ENCODE measurements around the gene CRELD1.

CRELD1 gene

DNA sequence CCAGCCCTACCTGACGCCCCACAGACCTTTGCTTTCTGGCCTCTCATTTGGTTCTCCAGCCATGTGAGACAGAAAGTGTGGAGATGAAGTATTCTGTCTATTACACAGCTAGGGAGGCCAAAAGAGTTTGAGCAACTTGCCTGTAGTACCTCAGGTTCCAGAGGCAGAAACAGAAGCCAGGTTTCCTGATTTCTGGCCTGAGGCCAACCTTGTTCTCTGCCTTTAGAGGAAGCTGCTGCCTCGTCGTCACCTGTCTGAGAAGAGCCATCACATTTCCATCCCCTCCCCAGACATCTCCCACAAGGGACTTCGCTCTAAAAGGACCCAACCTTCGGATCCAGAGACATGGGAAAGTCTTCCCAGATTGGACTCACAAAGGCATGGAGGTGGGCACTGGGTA, 27.2 kb upstream of the CRELD1 start:
- DNase-seq (ENCODE audit: low spot score) = no peak

GRCh38 chr3:9908286-9908685, 25.3 kb upstream of the CRELD1 start:
- DNase-seq (ENCODE audit: low spot score) = no peak

- DNase-seq (ENCODE audit: low spot score) = no peak
Measured at GRCh38 chr3:9909221-9910013, 24.2 kb upstream of the CRELD1 start.

DNA sequence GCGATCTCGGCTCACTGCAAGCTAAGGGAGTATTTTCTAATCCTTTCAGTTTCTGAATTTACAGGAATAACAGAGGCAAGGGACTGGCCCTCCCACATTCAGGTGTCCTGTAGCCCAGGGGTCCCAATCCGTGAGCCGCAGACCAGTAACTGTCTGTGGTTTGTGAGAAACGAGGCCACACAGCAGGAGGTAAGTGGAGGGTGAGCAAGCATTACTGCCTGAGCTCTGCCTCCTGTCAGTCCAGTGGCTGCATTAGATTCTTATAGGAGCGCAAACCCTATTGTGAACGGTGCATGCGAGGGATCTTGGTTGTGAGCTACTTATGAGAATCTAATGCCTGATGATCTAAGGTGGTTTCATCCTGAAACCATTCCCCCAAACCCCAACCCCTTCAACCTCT, 21.8 kb upstream of the CRELD1 start:
- no peak for DNase-seq (ENCODE audit: low spot score)

GRCh38 chr3:9912294-9912935, 21.2 kb upstream of the CRELD1 start:
- no peak for DNase-seq (ENCODE audit: low spot score)

DNA sequence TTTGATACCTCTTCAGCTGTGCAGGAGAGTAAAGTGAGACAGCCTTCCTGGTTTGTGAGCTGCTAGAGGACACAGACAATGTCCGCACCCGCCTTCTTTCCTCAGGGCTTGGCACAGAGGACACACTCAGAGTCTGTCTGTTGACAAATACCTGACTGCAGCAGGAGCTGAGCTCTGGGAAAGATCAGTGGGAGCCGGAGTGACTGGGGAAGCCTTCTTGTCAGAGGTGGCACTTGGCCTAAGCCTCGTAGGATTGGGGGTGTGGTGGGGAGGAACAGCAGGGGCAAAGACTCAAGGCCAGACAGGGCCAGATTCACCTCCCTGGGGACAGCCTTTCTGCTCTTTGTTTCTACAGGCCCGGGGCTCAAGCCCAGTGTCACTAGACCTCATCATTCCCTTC, 20.0 kb upstream of the CRELD1 start:
- no peak for DNase-seq (ENCODE audit: low spot score)

DNA sequence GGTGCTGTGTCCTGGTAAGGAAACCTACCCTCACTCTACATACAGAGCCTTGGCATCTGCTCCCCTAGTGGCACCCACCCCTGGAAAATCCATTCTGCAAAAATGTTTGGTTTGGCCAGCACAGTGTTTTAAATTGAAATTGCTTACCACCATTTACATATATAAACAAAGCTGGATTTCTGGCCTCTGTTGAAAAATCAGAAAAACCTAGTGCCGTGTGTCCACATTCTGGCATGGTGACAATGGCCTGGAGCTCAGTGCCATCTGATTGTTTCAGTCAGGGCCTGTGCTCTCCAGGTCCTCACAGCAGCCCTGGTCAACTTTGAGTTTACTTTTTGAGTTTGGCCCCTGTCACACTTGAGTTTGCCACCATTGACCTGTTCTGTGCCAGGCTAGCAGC, 19.6 kb upstream of the CRELD1 start:
- DNase-seq (ENCODE audit: low spot score) = no peak

GRCh38 chr3:9914559-9915253, 18.9 kb upstream of the CRELD1 start:
- no peak for DNase-seq (ENCODE audit: low spot score)

- peak; percentile 37 for DNase-seq (ENCODE audit: low spot score)
Measured at GRCh38 chr3:9915254-9916141, 18.1 kb upstream of the CRELD1 start.

GRCh38 chr3:9916346-9916733, 17.3 kb upstream of the CRELD1 start:
- no peak for DNase-seq (ENCODE audit: low spot score)

GRCh38 chr3:9916734-9917680, 16.6 kb upstream of the CRELD1 start, which contains the start of gene IL17RC:
Gene IL17RC, plus strand, starts transcription at chr3:9917098. Its CDS starts 218 bp downstream, at chr3:9917316.
- peak; percentile 33 for DNase-seq (ENCODE audit: low spot score)

- DNase-seq (ENCODE audit: low spot score) = no peak
Measured at GRCh38 chr3:9917820-9918219, 15.8 kb upstream of the CRELD1 start.

- DNase-seq (ENCODE audit: low spot score) = no peak
Measured at GRCh38 chr3:9918261-9919038, 15.2 kb upstream of the CRELD1 start.

DNA sequence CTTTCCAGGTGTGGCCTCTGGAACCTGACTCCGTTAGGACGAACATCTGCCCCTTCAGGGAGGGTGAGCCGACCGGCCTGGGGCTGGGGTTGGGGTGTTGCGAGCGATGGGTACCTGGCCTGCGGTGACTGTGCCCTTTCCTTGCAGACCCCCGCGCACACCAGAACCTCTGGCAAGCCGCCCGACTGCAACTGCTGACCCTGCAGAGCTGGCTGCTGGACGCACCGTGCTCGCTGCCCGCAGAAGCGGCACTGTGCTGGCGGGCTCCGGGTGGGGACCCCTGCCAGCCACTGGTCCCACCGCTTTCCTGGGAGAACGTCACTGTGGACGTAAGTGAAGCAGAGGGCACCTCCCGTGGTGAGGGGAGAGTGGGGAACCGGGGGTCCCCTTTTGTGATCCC, 5.5 kb upstream of the CRELD1 start:
- DNase-seq (ENCODE audit: low spot score) = no peak

- DNase-seq (ENCODE audit: low spot score) = no peak
Measured at GRCh38 chr3:9930804-9931418, 2.7 kb upstream of the CRELD1 start.

DNA sequence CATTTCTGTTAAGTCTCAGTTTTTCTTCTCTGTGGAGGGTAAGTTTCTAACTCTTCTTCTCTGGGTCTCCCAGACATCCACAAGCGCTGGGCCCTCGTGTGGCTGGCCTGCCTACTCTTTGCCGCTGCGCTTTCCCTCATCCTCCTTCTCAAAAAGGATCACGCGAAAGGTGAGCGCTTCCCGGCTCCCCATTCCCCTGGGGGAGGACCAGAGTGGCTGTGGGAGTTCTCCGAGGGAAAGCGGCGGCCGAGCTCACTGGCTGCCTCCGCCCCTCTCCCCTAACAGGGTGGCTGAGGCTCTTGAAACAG, 1.1 kb upstream of the CRELD1 start:
- no peak for DNase-seq (ENCODE audit: low spot score)

GRCh38 chr3:9932843-9933560, 632 bp upstream of the CRELD1 start:
- DNase-seq (ENCODE audit: low spot score) = peak; percentile 61

DNA sequence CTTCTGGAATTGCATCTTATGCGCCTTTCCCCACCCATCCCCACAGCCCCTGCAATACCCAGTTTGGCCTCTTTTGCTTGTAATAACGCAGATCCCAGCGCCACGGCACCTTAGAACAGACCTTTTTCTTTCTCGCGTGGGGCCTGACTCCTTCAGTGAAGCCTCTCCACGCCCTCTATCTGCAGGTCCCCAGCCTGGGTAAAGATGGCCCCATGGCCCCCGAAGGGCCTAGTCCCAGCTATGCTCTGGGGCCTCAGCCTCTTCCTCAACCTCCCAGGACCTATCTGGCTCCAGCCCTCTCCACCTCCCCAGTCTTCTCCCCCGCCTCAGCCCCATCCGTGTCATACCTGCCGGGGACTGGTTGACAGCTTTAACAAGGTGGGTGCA, 594 bp downstream of the CRELD1 start:
- no peak for DNase-seq (ENCODE audit: low spot score)

DNA sequence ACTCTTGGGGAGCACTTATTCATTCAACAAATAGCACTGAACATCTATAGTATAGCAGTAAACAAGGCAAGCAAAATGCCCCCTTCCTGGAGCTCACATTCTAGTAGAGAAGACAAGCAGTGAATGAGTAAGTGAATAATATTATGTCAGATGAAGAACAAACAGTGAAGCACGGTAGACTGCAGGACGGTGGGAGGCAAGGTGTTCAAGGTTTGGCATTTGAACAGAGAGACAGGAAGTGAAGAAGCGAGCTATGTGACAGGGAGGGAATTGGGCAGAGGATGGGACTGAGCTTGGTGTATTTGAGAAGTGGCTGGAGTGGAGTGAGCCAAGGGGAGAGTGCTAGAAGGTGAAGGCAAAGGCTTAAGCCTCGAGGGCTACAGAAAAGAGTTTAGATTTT, 1.4 kb downstream of the CRELD1 start:
- no peak for DNase-seq (ENCODE audit: low spot score)
